Prostate gland (tissue), 2 donors: ENCODE measurements around the gene PDE9A.

Experiments
- CTCF ChIP-seq, 4 experiments: fragments of 200-600 bp in 2 of 4; fragments of 450-650 bp in 2 of 4; sonication (generic) in 2 of 4; IDR thresholded peaks; 1 replicate in 3 of 4; 2 replicates in 1 of 4; pipeline ENCODE4 v1.5.1; 2016 to 2019; ENCODE audit warnings: antibody characterized with exemption in 4 of 4, mild to moderate bottlenecking in 2 of 4, moderate library complexity in 2 of 4
- POLR2AphosphoS5 ChIP-seq: sonication (generic); formaldehyde crosslinking; IDR thresholded peaks from one replicate; pipeline ENCODE4 v1.6.1; 2017; ENCODE audit warnings: antibody characterized with exemption

GRCh38 chr21:42708107-42708506, 54.7 kb downstream of the PDE9A start:
- no peak for TF ChIP-seq CTCF (IDR thresholded peaks at IDR 0.05)
- TF ChIP-seq POLR2AphosphoS5, result no peak
